ENCODE measurements around the gene TAS2R60. TPM values are rescaled to one million over a fixed set of nuclear protein-coding genes. Genes with fewer than 3 reads are reported as not detected.

The TAS2R60 gene
- total and polyA plus RNA-seq, 2 of the 4 experiments (the other 2 are of a cell fraction), result not detected

DNA sequence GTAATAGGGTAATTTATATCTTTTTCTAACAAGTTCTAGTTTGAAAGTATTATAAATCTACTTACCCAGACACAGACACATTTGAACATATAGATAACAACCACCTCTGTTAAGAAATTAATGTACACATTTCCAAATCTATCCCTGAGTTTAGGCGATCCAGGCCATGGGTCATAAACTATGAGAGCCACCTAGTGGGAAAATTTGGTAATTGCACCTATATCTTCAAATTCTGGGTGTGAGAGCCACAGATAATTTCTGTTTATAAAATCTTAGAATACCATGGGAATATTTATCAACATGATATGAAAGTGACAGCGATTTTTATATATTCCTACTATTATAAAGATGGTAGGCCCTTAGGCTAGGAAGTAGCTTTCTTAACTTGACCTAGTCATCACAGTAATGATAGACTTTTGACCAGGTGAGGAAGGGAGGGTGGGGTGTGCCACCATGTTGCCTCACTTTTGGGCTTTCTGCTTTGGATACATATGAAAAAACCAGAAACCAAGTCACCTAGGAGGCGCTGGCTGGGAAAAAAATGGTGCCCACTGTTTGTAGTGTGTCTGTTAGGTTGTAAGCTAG is 26.6 kb upstream of the TAS2R60 start:
- Histone ChIP-seq H3K18ac (ENCODE audit: low read depth, low read length) (no peak overlapping the region), H2BK15ac (ENCODE audit: low read depth, low read length) (no peak overlapping the region), H4K8ac (ENCODE audit: low read depth in 2 of 2, low read length in 2 of 2) (no peak overlapping the region), H3K9me1 (ENCODE audit: insufficient read depth, low read length) (no peaks in the 10 kb centered on the region; the same call in 1 of the 2 replicates), H3K23ac (ENCODE audit: low read depth, low read length) (no peak overlapping the region), H3K36me3 (ENCODE audit: control insufficient read depth, insufficient read depth, low read length) (no peaks in the 10 kb centered on the region), H3K27me3 (ENCODE audit: control insufficient read depth, insufficient read depth, low read length) (no peaks in the 10 kb centered on the region), H3K4me3 (ENCODE audit: insufficient read depth, low read depth, low read length) (no peak overlapping the region), H2BK20ac (ENCODE audit: low read depth, low read length) (no peak overlapping the region), H3K9me3 (ENCODE audit: control insufficient read depth, insufficient read depth, low read length) (no peaks in the 10 kb centered on the region), H2BK120ac (ENCODE audit: low read depth, low read length) (no peak overlapping the region), H2AK9ac (replicated peaks; ENCODE audit: low read depth, low read length, poor library complexity) (no peak overlapping the region), H4K91ac (ENCODE audit: insufficient read depth, low read depth, low read length) (no peak overlapping the region), H3K4me1 (ENCODE audit: control insufficient read depth, insufficient read depth, low read length) (peaks cover 4% of the 10 kb centered on the region), H4K5ac (ENCODE audit: low read depth, low read length) (no peak overlapping the region), H3K79me1 (ENCODE audit: low read depth in 1 of 2, low read length in 2 of 2) (no peaks in the 10 kb centered on the region), H3K9ac (ENCODE audit: low read depth, low read length) (no peak overlapping the region), H3K4ac (ENCODE audit: low read depth, low read length) (no peak overlapping the region), H3K4me2 (ENCODE audit: low read depth, low read length) (no peak overlapping the region), H2AK5ac (ENCODE audit: low read depth, low read length) (no peak overlapping the region), H2AFZ (replicated peaks; ENCODE audit: low read length, poor library complexity) (no peak overlapping the region), H3K14ac (replicated peaks; ENCODE audit: low read depth, low read length) (no peak overlapping the region), H2BK5ac (ENCODE audit: low read depth, low read length, poor library complexity, severe bottlenecking) (no peak overlapping the region), H3K56ac (ENCODE audit: extremely low read depth, insufficient read depth, low read length) (no peak overlapping the region), H4K20me1 (ENCODE audit: insufficient read depth, low read length) (no peaks in the 10 kb centered on the region), H3K27ac (ENCODE audit: insufficient read depth, low read length) (no peak overlapping the region)
- TF ChIP-seq RAD21 (IDR thresholded peaks at IDR 0.05; ENCODE audit: low read length) (peak; percentile 73), MXI1 (IDR thresholded peaks at IDR 0.05; ENCODE audit: borderline replicate concordance, low read depth, low read length) (no peak), RCOR1 (IDR thresholded peaks at IDR 0.05; ENCODE audit: insufficient replicate concordance, low read length) (no peak), BHLHE40 (IDR thresholded peaks at IDR 0.05; ENCODE audit: low read depth, low read length) (no peak), FOS (IDR thresholded peaks at IDR 0.05; ENCODE audit: low read depth, low read length) (no peak), CTCF (conservative IDR thresholded peaks at IDR 0.05; ENCODE audit: low read depth, low read length) (peak; percentile 73), RFX5 (IDR thresholded peaks at IDR 0.05; ENCODE audit: low read depth, low read length) (no peak), CEBPB (IDR thresholded peaks at IDR 0.05; ENCODE audit: low read depth, low read length) (no peak), POLR2A (IDR thresholded peaks at IDR 0.05; ENCODE audit: low read depth, low read length) (no peak), NFE2L2 (IDR thresholded peaks at IDR 0.05; ENCODE audit: low read depth, low read length) (no peak), MAFK (IDR thresholded peaks at IDR 0.05; ENCODE audit: low read depth, low read length) (no peak), MAZ (IDR thresholded peaks at IDR 0.05; ENCODE audit: borderline replicate concordance, low read depth, low read length) (no peak), SMC3 (IDR thresholded peaks at IDR 0.05; ENCODE audit: low read depth, low read length) (peak; percentile 72), CHD1 (IDR thresholded peaks at IDR 0.05; ENCODE audit: low read depth, low read length) (no peak)
- TF ChIP-seq, protein P1, sequence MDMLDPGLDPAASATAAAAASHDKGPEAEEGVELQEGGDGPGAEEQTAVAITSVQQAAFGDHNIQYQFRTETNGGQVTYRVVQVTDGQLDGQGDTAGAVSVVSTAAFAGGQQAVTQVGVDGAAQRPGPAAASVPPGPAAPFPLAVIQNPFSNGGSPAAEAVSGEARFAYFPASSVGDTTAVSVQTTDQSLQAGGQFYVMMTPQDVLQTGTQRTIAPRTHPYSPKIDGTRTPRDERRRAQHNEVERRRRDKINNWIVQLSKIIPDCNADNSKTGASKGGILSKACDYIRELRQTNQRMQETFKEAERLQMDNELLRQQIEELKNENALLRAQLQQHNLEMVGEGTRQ (IDR thresholded peaks at IDR 0.05; ENCODE audit: low read depth, low read length), result no peak
- TF ChIP-seq, protein P2, sequence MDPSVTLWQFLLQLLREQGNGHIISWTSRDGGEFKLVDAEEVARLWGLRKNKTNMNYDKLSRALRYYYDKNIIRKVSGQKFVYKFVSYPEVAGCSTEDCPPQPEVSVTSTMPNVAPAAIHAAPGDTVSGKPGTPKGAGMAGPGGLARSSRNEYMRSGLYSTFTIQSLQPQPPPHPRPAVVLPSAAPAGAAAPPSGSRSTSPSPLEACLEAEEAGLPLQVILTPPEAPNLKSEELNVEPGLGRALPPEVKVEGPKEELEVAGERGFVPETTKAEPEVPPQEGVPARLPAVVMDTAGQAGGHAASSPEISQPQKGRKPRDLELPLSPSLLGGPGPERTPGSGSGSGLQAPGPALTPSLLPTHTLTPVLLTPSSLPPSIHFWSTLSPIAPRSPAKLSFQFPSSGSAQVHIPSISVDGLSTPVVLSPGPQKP (IDR thresholded peaks at IDR 0.05; ENCODE audit: borderline replicate concordance, low read depth, low read length), result no peak
- DNase-seq, result peak; percentile 53
- intact Hi-C loops (cut with micrococcal nuclease) (loop anchor here (2.0 to 5.0 kb wide), 2 partner anchors 176 to 409 kb away; no protein-coding TSS in a partner anchor), dilution Hi-C loops (cut with HindIII; ENCODE audit: low sequenced_read_pairs, unreplicated experiment) (no loop called here), in situ Hi-C loops (cut with MboI; ENCODE audit: low sequenced_read_pairs) (no loop called here)
- ChIA-PET CTCF (interaction anchor here (0.6 to 3.7 kb wide), 7 partner anchors 9 to 176 kb away, joined by 3 to 24 read pairs (median 4); no protein-coding TSS in a partner anchor), POLR2A (ENCODE audit: unreplicated experiment) (no interaction called here)
- BruUV-seq (replicated peaks), result no TSS peak
- no CpG with 5 or more reads among the region's 3 CpGs for WGBS, 2 experiments (ENCODE audit: extremely low coverage in 2 of 2, insufficient read length in 1 of 2)
- ATAC-seq (ENCODE audit: low read depth), result peak; percentile 73

Measured in IMR-90 (cell line).